ENCODE data around the gene TMEM139. TPM values are rescaled to one million over a fixed set of nuclear protein-coding genes. Genes with fewer than 3 reads are reported as not detected.
A peak's percentile ranks its signal among the peaks of the same experiment; 100 is the strongest.

TMEM139 gene
- polyA plus RNA-seq, 1 donor: 36.2 TPM

DNA sequence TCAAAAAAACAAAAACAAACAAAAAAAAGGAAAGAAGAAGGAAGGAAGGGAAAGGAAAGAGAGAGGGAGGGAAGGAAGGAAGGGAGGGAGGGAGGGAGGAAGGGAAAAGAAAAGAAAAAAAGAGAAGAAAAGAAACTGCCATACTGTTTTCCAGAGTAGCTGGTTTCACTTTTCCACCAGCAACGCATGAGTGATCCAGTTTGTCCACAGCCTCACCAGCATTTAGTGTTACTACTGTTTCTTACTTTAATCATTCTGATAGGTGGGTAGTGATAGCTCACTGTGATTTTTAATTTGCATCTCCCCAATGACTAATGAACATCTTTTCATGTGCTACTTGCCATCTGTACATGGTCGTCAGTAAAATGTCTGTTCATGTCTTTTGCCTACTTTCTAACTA lies 11.9 kb upstream of the TMEM139 start:
- DNase-seq: no peak

GRCh38 chr7:143279186-143280098 lies 5.3 kb upstream of the TMEM139 start:
- H3K9me3 ChIP-seq (ENCODE audit: control insufficient read depth, low read depth, low read length): no peaks in the 10 kb centered on the region
- no peak overlapping the region for H3K27ac ChIP-seq (ENCODE audit: low read length)
- peak in 1 of 2 donors; percentile 60 for DNase-seq
- no peaks in the 10 kb centered on the region for H3K27me3 ChIP-seq (ENCODE audit: control insufficient read depth, insufficient read depth, low read length)
- peaks cover 19% of the 10 kb centered on the region for H3K4me1 ChIP-seq (ENCODE audit: control insufficient read depth, insufficient read depth, low read length)
- no peak overlapping the region for H3K4me3 ChIP-seq (ENCODE audit: low read length)
- no CpG with 5 or more reads among the region's 8 CpGs for WGBS (ENCODE audit: insufficient coverage, low lambda C conversion rate)
- H3K36me3 ChIP-seq (ENCODE audit: control insufficient read depth, insufficient read depth, low read length): no peaks in the 10 kb centered on the region

More for the DNA sequence above, 11.9 kb upstream of the TMEM139 start:
- H3K9me3 ChIP-seq (ENCODE audit: control insufficient read depth, low read depth, low read length): no peaks in the 10 kb centered on the region
- no peak overlapping the region for H3K4me3 ChIP-seq (ENCODE audit: low read length)
- H3K27me3 ChIP-seq (ENCODE audit: control insufficient read depth, insufficient read depth, low read length): no peaks in the 10 kb centered on the region
- peaks cover 18% of the 10 kb centered on the region for H3K4me1 ChIP-seq (ENCODE audit: control insufficient read depth, insufficient read depth, low read length)
- WGBS (ENCODE audit: insufficient coverage, low lambda C conversion rate): 100% methylated on average over 1 of the region's 2 CpGs
- peaks cover 18% of the 10 kb centered on the region for H3K36me3 ChIP-seq (ENCODE audit: control insufficient read depth, insufficient read depth, low read length)
- H3K27ac ChIP-seq (ENCODE audit: low read length): no peak overlapping the region

GRCh38 chr7:143280160-143280559 lies 4.6 kb upstream of the TMEM139 start:
- Histone ChIP-seq H3K9me3 (ENCODE audit: control insufficient read depth, low read depth, low read length) (no peaks in the 10 kb centered on the region), H3K4me1 (ENCODE audit: control insufficient read depth, insufficient read depth, low read length) (peaks cover 19% of the 10 kb centered on the region), H3K4me3 (ENCODE audit: low read length) (no peak overlapping the region), H3K27ac (ENCODE audit: low read length) (no peak overlapping the region), H3K36me3 (ENCODE audit: control insufficient read depth, insufficient read depth, low read length) (no peaks in the 10 kb centered on the region), H3K27me3 (ENCODE audit: control insufficient read depth, insufficient read depth, low read length) (no peaks in the 10 kb centered on the region)
- WGBS (ENCODE audit: insufficient coverage, low lambda C conversion rate): 60% methylated on average over 1 of the region's 1 CpG
- no peak for DNase-seq

GRCh38 chr7:143280566-143280965 lies 4.2 kb upstream of the TMEM139 start:
- whole genome bisulfite sequencing (ENCODE audit: insufficient coverage, low lambda C conversion rate): 86% methylated on average over 1 of the region's 2 CpGs
- no peak overlapping the region for H3K27ac ChIP-seq (ENCODE audit: low read length)
- H3K36me3 ChIP-seq (ENCODE audit: control insufficient read depth, insufficient read depth, low read length): no peaks in the 10 kb centered on the region
- H3K27me3 ChIP-seq (ENCODE audit: control insufficient read depth, insufficient read depth, low read length): no peaks in the 10 kb centered on the region
- H3K4me1 ChIP-seq (ENCODE audit: control insufficient read depth, insufficient read depth, low read length): peaks cover 22% of the 10 kb centered on the region
- DNase-seq: no peak
- no peaks in the 10 kb centered on the region for H3K9me3 ChIP-seq (ENCODE audit: control insufficient read depth, low read depth, low read length)
- no peak overlapping the region for H3K4me3 ChIP-seq (ENCODE audit: low read length)

DNA sequence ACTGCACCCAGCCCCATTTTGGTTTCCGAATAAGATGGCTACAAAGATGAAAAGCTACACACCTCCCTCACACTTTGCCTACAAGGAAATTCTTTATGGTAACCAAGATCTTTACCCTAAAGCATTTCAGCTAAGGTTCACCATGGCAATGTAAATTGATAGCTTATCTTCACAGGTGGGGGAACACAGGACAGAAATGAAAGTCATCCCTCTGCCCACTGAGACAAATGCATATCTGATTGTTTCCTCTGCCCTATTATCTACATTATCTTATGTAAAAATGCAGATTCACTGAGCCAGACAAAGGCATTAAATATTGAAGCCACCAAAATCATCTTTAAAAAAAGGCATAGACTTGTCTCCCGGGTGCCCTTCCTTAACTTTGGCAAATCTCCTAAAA lies 3.2 kb upstream of the TMEM139 start:
- H3K9me3 ChIP-seq (ENCODE audit: control insufficient read depth, low read depth, low read length): no peaks in the 10 kb centered on the region
- H3K4me1 ChIP-seq (ENCODE audit: control insufficient read depth, insufficient read depth, low read length): peaks cover 32% of the 10 kb centered on the region
- no peak for DNase-seq
- H3K27me3 ChIP-seq (ENCODE audit: control insufficient read depth, insufficient read depth, low read length): no peaks in the 10 kb centered on the region
- WGBS (ENCODE audit: insufficient coverage, low lambda C conversion rate): 100% methylated on average over 1 of the region's 2 CpGs
- no peak overlapping the region for H3K27ac ChIP-seq (ENCODE audit: low read length)
- H3K4me3 ChIP-seq (ENCODE audit: low read length): no peak overlapping the region
- H3K36me3 ChIP-seq (ENCODE audit: control insufficient read depth, insufficient read depth, low read length): no peaks in the 10 kb centered on the region

DNA sequence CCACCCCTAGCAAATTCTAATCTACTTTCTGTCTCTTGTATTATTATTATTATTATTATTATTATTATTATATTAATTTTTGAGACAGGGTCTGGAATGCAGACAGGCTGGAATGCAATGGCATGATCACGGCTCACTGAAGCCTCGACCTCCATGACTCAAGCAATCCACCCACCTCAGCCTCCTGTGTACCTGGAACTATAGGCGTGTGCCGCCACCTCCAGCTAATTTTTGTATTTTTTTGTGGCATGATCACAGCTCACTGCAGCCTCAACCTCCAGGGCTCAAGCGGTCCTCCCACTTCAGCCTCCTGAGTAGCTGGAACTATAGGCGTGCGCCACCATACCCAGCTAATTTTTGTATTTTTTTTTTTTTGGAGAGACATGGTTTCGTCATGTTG lies 2.6 kb upstream of the TMEM139 start:
- no peaks in the 10 kb centered on the region for H3K27me3 ChIP-seq (ENCODE audit: control insufficient read depth, insufficient read depth, low read length)
- peaks cover 2% of the 10 kb centered on the region for H3K36me3 ChIP-seq (ENCODE audit: control insufficient read depth, insufficient read depth, low read length)
- no peaks in the 10 kb centered on the region for H3K9me3 ChIP-seq (ENCODE audit: control insufficient read depth, low read depth, low read length)
- H3K27ac ChIP-seq (ENCODE audit: low read length): no peak overlapping the region
- DNase-seq: no peak
- no CpG with 5 or more reads among the region's 8 CpGs for WGBS (ENCODE audit: insufficient coverage, low lambda C conversion rate)
- H3K4me1 ChIP-seq (ENCODE audit: control insufficient read depth, insufficient read depth, low read length): peaks cover 37% of the 10 kb centered on the region
- no peak overlapping the region for H3K4me3 ChIP-seq (ENCODE audit: low read length)

- no peaks in the 10 kb centered on the region for H3K27me3 ChIP-seq (ENCODE audit: control insufficient read depth, insufficient read depth, low read length)
- peaks cover 44% of the 10 kb centered on the region for H3K4me1 ChIP-seq (ENCODE audit: control insufficient read depth, insufficient read depth, low read length)
- no peak overlapping the region for H3K4me3 ChIP-seq (ENCODE audit: low read length)
- peaks cover 2% of the 10 kb centered on the region for H3K36me3 ChIP-seq (ENCODE audit: control insufficient read depth, insufficient read depth, low read length)
- peak overlapping the region; percentile 93 for H3K27ac ChIP-seq (ENCODE audit: low read length)
- 0% methylated on average over 1 of the region's 4 CpGs for WGBS (ENCODE audit: insufficient coverage, low lambda C conversion rate)
- peak; percentile 74 to 89 for DNase-seq
- peaks cover 3% of the 10 kb centered on the region for H3K9me3 ChIP-seq (ENCODE audit: control insufficient read depth, low read depth, low read length)
These were observed 1.4 kb upstream of the TMEM139 start for GRCh38 chr7:143283381-143283780.

- peaks cover 2% of the 10 kb centered on the region for H3K36me3 ChIP-seq (ENCODE audit: control insufficient read depth, insufficient read depth, low read length)
- H3K27me3 ChIP-seq (ENCODE audit: control insufficient read depth, insufficient read depth, low read length): no peaks in the 10 kb centered on the region
- no CpG with 5 or more reads among the region's 3 CpGs for WGBS (ENCODE audit: insufficient coverage, low lambda C conversion rate)
- peaks cover 3% of the 10 kb centered on the region for H3K9me3 ChIP-seq (ENCODE audit: control insufficient read depth, low read depth, low read length)
- H3K4me3 ChIP-seq (ENCODE audit: low read length): peak overlapping the region; percentile 41
- H3K27ac ChIP-seq (ENCODE audit: low read length): peak overlapping the region; percentile 93
- peaks cover 44% of the 10 kb centered on the region for H3K4me1 ChIP-seq (ENCODE audit: control insufficient read depth, insufficient read depth, low read length)
- DNase-seq: peak in 1 of 2 donors; percentile 58
These were observed 666 bp downstream of the TMEM139 start for GRCh38 chr7:143285470-143285778.

DNA sequence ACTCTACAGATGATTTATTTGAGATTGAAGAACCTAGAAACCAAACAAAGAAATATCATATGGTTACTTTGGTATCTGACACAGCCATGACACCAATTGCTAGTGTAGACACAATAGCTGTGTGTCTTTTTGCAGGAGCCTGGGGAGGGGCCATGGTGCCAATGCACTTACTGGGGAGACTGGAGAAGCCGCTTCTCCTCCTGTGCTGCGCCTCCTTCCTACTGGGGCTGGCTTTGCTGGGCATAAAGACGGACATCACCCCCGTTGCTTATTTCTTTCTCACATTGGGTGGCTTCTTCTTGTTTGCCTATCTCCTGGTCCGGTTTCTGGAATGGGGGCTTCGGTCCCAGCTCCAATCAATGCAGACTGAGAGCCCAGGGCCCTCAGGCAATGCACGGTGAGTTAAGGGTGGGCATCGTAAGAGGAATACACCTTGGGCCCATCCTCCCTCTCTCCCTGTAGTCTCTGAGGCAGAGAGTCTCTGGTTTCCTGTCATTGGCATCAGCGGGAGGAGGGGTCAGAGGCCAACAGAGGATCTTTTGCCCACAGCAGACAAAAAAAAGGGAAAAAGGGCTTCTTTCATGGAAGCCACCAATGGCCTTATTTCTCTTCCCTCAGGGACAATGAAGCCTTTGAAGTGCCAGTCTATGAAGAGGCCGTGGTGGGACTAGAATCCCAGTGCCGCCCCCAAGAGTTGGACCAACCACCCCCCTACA lies 1.2 kb downstream of the TMEM139 start:
- no CpG with 5 or more reads among the region's 11 CpGs for WGBS (ENCODE audit: insufficient coverage, low lambda C conversion rate)
- Histone ChIP-seq H3K4me3 (ENCODE audit: low read length) (peak overlapping the region; percentile 41), H3K9me3 (ENCODE audit: control insufficient read depth, low read depth, low read length) (peaks cover 3% of the 10 kb centered on the region), H3K27me3 (ENCODE audit: control insufficient read depth, insufficient read depth, low read length) (no peaks in the 10 kb centered on the region), H3K36me3 (ENCODE audit: control insufficient read depth, insufficient read depth, low read length) (peaks cover 6% of the 10 kb centered on the region), H3K27ac (ENCODE audit: low read length) (peak overlapping the region; percentile 93), H3K4me1 (ENCODE audit: control insufficient read depth, insufficient read depth, low read length) (peaks cover 44% of the 10 kb centered on the region)
- DNase-seq: no peak

- WGBS (ENCODE audit: insufficient coverage, low lambda C conversion rate): no CpG with 5 or more reads among the region's 6 CpGs
- H3K4me3 ChIP-seq (ENCODE audit: low read length): no peak overlapping the region
- H3K9me3 ChIP-seq (ENCODE audit: control insufficient read depth, low read depth, low read length): peaks cover 3% of the 10 kb centered on the region
- H3K27me3 ChIP-seq (ENCODE audit: control insufficient read depth, insufficient read depth, low read length): no peaks in the 10 kb centered on the region
- peaks cover 8% of the 10 kb centered on the region for H3K36me3 ChIP-seq (ENCODE audit: control insufficient read depth, insufficient read depth, low read length)
- DNase-seq: no peak
- H3K27ac ChIP-seq (ENCODE audit: low read length): peak overlapping the region; percentile 93
- H3K4me1 ChIP-seq (ENCODE audit: control insufficient read depth, insufficient read depth, low read length): peaks cover 44% of the 10 kb centered on the region
These were observed 1.7 kb downstream of the TMEM139 start for GRCh38 chr7:143286522-143286890.
